GM04504 (cell line): ENCODE results near the gene ULBP1.
"Not testable (repeated sequence)": the region's sequence is repeated elsewhere in the genome, so short reads cannot be mapped to it uniquely, and the experiment has no call there.

Experiments used
- DNase-seq: peaks from one replicate; pipeline ENCODE4 v3.0.0-alpha.2; 2012; ENCODE audit warnings: low read depth

Gene ULBP1

DNA sequence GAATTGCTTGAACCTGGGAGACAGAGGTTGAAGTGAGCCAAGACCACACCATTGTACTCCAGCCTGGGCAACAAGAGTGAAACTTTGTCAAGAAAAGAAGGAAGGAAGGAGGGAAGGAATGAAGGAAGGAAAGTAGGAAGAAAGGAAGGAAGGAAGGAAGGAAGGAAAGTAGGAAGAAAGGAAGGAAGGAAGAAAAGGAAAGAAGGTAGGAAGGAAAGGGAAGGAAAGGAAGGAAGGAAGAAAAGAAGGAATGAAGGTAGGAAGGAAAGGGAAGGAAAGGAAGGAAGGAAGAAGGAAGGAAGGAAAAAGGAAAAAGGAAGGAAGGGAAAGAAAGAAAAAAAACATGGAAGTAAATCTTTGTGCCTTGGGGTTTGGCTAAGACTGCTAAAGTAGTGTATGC is 11.7 kb downstream of the ULBP1 start:
- DNase-seq, result no peak

DNA sequence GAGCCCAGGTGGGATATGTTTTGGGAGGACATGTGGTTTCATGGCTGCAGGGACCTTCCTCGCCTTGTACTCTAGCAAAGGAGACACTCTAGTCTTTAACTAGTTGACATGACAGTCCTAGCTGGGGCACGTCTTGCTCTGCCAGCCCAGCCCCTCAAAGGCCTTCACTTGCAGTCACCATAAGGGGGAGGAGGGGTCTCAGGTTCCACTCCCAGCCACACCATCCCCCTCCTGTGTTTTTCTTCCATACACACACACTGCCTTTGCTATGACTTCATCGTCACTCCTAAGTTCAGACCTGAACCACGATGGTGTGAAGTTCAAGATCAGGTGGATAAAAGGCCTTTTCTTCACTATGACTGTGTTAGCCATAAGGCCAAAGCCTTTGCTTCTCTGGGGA is 13.5 kb downstream of the ULBP1 start:
- DNase-seq, result no peak

GRCh38 chr6:149978610-149979009 is 14.9 kb downstream of the ULBP1 start:
- DNase-seq, result no peak

GRCh38 chr6:149979293-149979692 is 15.6 kb downstream of the ULBP1 start:
- DNase-seq, result no peak

DNA sequence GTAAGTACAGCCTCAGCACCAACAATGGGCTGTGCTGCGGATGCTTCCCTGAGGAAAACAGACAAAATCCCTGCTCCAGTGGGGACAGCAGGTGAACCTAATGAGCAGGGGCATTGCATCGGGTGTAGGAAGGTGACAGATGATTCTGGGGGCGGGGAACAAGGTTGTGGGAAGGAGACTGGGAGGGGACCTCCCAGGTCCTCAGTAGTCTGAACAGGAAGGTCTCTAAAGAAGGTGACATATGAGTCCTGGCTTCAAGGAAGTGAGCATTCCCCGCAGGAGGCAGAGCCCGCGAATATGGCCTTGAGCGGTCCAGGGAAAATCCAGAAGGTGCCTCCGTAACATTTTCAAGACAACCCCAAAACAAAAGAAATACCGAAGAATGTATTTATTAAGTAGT is 19.4 kb downstream of the ULBP1 start:
- no peak for DNase-seq

GRCh38 chr6:149984773-149985172 is 21.0 kb downstream of the ULBP1 start:
- DNase-seq, result no peak

- no peak for DNase-seq
Observed at GRCh38 chr6:149985481-149985937, 21.8 kb downstream of the ULBP1 start.

DNA sequence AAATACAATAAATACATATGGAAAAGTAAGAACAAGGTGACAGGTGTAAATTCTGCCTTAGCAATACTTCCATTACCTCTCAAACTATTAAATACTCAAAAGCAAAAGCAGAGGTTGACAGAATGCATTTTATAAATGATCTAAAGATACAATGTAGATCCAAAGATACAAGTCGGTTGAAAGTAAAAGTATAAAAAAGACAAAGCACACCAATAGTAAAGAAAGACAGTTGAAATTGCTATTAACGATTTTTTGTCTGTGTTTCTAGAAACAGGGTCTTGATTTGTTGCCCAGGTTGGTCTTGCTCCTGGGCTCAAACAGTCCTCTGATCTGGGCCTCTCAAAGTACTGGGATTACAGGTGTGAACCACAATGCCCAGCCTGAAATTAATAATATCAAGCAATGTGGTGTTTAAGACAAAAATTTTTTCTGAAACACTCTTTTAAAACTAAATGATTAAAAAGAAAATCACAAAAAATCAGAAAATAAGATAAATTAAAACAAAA is 23.9 kb downstream of the ULBP1 start:
- no peak for DNase-seq

DNA sequence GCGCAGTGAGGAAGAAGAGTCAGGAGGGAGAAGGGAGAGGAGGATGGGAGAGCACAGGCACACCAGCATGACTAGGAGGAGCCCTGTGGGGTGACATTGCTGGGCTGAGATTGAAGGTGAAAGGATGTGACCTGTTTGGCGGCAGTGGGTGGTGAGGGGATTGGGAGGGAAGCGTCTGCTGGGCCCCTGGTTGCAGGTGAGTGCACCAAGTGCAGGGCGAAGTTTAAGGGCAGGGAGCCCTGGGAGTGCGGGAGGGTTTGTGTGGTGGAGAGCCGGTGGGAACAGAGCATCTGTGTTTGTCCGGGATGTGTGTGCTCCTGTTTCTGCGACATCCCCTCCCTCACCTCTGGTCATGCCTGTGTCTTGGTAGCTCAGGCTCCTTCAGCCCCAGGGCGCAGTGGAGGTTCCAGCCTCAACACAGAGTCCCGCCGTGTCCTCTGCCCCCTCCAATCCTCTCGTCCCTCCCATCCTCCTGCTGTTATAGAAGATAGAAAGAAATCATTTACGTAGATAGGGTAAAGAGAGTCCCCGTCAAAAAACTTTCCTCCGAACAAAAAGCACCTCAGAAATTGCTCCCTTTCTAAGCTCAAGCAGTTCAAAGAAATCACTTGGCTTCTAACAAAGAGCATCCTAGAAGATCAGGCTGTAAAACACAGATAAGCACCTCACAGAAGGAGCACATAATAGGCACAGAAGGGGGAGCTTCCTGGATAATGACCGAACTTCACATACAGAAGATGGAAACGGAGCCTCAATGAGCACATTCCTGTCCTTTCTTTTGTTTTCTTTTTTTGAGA is 25.0 kb downstream of the ULBP1 start:
- DNase-seq, result no peak

GRCh38 chr6:149990212-149990660 is 26.5 kb downstream of the ULBP1 start:
- no peak for DNase-seq

DNA sequence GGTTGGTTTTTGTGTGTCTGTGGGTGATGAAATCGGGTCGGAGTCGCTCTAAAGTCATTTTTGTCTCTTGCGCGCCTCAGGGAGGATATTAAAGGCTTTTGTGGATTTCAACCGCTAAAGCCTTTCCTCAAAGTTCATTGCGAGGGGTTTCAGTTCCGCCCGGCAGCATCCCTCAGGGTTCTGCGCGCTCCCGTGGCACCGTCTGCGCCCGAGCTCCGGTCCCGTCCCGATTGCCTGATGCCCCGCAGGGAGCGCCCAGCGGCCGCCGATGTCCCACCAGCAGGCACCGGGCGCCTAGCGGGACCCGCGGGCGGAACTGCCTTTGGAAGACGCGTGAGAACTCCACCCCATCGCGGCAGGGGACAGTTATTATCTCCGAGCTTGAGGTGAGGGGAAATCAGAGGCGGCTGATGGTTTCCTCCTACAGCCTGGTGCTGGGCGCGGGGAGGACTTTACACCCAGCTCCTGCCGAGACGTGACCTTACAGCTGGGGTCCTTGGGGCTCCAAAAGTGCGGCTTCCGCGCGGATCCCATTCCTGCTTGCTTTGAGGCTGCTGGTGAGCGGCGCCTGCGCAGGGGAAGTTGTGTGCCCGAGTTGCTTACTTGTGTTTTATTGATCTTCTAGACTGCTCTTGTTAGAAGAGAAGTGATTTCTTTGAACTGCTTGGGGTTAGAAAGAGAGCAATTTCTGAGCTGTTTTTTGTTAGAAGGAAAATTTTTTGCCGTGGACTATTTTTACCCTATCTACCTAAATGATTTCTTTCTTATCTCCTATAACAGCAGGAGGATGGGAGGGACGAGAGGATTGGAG is 27.1 kb downstream of the ULBP1 start:
- no peak for DNase-seq

DNA sequence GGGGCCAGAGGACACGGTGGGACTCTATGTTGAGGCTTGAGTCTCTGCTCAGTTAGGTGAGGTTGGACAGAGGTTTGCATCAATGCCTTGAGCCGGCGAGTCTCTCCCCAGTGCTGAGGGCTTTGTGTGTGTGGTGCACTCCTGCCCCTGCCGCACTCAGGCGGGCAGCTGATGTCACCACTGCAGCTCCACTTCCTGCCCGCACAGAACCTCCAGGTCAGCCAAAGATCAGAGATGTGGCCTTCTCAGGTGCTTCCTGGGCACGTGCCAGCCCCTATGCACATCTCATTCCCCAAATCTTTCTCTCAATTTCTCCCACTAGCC is 27.7 kb downstream of the ULBP1 start:
- not testable (repeated sequence) for DNase-seq

DNA sequence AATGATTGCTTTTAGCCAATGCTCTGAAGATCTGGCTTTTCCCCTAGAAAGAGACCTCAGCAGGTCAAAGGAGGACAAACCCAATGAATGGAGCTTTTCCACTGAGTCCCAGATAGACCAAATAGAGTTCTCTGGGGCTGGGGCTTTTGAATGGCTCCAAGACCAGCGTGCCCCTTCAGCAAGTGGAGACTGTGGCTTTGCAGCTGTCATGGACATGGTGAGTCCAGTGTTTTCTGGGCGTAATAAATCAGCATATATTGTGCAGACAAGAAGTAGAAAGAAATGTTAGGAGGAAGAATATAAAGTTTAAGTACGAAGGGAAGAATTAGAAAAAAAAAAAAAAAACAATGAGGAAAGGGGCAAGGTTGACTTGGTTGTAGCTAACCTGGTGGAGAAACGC is 28.1 kb downstream of the ULBP1 start:
- no peak for DNase-seq

DNA sequence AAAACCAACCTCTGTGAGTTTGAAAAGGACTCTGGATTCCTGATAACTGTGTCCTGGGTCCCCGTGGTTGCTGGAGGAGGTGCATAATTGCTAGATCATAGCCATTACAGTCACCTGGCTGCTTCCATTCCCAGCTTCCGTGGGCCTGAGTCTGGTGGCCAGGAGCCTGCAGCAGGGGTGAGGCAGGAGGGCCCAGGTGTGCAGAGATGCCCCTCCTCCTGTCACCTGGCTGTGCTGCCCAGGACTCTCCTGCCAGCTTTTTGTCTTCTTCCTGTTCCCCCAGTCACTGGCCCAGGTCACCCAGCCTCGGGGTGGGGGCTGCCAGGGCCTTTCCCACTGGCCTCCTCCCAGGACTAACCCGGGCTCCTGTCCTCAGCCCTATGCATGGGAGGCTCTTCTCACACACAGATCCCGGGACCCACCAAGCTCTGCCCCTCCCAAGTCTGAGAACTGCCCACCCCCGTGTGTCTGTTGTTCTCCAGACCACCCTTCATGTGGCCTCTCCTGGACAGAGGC is 31.6 kb downstream of the ULBP1 start:
- no peak for DNase-seq

- DNase-seq, result no peak
Observed at GRCh38 chr6:149995971-149996370, 32.2 kb downstream of the ULBP1 start.

GRCh38 chr6:149999636-150000035 is 35.9 kb downstream of the ULBP1 start:
- DNase-seq, result no peak

DNA sequence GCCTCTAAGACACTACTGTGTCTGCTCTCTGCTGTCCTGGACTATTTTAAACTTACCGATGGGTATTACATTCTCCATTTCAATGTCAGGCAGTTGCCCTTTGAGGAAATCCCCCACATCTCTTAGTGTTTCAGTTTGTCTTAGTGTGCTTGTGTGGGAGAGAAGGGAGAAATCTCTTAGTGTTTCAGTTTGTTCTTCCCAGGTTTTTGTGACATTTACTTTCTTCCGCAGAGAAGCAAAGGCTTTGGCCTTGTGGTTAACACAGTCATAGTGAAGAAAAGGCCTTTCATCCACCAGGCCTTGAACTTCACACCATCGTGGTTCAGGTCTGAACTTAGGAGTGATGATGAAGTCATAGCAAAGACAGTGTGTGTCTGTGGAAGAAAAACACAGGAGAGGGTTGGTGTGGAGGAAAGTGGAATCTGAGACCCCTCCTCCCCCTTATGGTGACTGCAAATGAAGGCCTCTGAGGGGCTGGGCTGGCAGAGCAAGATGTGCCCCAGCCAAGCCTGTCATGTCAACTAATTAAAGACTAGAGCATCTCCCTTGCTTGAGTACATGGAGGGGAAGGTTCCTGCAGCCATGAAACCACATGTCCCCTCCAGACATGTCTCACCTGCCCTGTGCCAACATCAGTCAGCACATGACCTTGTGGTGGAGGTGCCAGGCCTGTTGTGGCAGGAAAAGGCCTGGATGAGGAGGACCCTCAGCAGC is 37.7 kb downstream of the ULBP1 start:
- DNase-seq, result no peak

GRCh38 chr6:150002710-150003109 is 39.0 kb downstream of the ULBP1 start:
- no peak for DNase-seq

- DNase-seq, result not testable (repeated sequence)
Observed at GRCh38 chr6:150003599-150003998, 39.9 kb downstream of the ULBP1 start.

DNA sequence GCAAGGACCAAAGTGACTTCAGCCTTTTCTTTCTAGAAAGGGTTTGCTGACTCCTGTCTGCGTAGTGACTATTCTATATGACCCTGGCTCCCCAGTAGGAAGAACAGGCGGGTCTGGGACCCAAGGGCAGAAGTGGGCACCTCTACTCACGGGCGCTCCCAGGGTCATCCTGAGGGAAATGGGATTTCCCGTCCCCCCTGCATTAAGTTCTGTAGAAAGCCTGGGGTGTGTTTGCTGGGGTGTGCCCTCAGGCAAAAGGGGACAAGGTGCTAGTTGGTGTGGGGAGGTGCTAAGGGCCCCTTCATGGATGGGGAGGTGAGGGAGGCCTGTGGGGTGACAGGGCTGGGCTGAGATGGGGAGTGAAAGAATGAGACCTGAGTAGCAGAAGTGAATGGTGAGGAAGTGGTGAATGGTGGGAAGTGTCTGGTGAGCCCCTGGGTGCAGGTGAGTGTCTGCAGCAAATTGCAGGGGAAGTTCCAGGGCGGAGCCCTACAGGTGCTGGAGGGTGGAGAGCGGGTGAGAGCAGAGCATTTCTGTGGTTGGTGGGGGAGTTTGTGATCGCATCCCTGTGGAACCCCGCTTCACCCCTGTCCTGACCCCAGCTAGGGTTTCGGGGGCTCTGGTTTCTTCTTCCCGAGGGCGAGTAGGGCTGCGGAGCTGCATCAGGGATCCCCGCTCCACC is 40.5 kb downstream of the ULBP1 start:
- no peak for DNase-seq
